ENCODE results near the gene GMPPA. TPM values are rescaled to one million over a fixed set of nuclear protein-coding genes. Genes with fewer than 3 reads are reported as not detected.

Gene GMPPA
- total and polyA plus RNA-seq, 9 of the 15 experiments (the other 6 are each of a cell fraction or from before 2014, with no cell fraction given), result 7.0 to 101 (median 66.7) TPM

DNA sequence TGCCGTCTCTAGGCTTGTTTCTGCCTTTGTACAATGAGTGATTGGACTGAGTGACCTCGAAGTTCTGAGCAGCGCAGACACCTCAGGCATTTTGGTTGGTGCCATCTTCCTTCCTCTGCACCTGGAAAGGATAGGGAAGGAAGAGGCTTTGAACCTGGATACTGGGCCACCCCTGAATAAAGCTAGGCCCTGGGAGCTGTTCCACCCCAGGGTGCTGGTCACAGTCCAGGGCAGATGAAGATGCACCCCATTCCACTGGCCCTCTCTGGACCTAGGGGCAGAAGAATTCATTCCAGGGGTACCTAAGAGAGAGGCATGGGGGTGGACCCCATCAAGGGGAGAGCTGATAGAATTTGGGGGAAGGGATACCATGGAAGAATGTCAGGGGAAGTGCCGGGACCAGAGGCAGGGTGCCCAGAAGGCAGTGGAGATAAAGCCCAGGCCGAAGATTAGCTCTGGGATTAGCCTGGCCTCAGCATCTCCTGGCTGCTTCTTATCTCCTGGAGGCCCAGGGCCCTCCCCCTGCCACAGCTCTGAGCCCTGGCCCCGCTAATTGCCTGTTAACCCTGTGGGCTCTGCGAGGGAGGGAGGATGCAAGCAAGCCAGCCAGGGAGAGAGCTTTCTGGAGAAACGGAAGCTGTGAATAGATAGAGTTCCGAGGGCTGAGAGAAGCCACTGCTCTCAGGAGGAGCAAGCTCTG is 27.0 kb downstream of the GMPPA start (continued):
- TF ChIP-seq CREM (IDR thresholded peaks at IDR 0.05; ENCODE audit: low read depth) (peak; percentile 60; the same call in 1 of the 2 replicates), JUND (IDR thresholded peaks at IDR 0.05; ENCODE audit: borderline replicate concordance, low read depth, low read length) (peak; percentile 66), JUND (tag; IDR thresholded peaks at IDR 0.05; ENCODE audit: borderline replicate concordance, low read depth, low read length) (peak; percentile 73; the same call in 1 of the 3 replicates), NR2C2 (CRISPR knock-in tag; IDR thresholded peaks at IDR 0.05) (no peak), NR2C2 (tag; IDR thresholded peaks at IDR 0.05) (0 out of 2 replicates have a peak, but pooled peaks have one; percentile 50), CXXC5 (CRISPR knock-in tag; IDR thresholded peaks at IDR 0.05) (peak; percentile 74), STAT5A (IDR thresholded peaks at IDR 0.05; ENCODE audit: borderline replicate concordance, low read length) (peak; percentile 69; the same call in 1 of the 2 replicates), ESRRA (IDR thresholded peaks at IDR 0.05; ENCODE audit: borderline replicate concordance, low read depth) (peak; percentile 48; the same call in 1 of the 2 replicates), TCF3 (CRISPR knock-in tag; IDR thresholded peaks at IDR 0.05) (peak; percentile 93), BCOR (IDR thresholded peaks at IDR 0.05) (peak; percentile 34; the same call in 1 of the 2 replicates), SPI1 (IDR thresholded peaks at IDR 0.05; ENCODE audit: borderline replicate concordance, low read depth, low read length) (peak; percentile 65; the same call in 1 of the 2 replicates), TARDBP (IDR thresholded peaks at IDR 0.05) (peak; percentile 72; the same call in 1 of the 2 replicates), ZNF778 (CRISPR knock-in tag; IDR thresholded peaks at IDR 0.05) (no peak)
- TF ChIP-seq, protein P1, sequence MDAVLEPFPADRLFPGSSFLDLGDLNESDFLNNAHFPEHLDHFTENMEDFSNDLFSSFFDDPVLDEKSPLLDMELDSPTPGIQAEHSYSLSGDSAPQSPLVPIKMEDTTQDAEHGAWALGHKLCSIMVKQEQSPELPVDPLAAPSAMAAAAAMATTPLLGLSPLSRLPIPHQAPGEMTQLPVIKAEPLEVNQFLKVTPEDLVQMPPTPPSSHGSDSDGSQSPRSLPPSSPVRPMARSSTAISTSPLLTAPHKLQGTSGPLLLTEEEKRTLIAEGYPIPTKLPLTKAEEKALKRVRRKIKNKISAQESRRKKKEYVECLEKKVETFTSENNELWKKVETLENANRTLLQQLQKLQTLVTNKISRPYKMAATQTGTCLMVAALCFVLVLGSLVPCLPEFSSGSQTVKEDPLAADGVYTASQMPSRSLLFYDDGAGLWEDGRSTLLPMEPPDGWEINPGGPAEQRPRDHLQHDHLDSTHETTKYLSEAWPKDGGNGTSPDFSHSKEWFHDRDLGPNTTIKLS (IDR thresholded peaks at IDR 0.05; ENCODE audit: borderline replicate concordance, low read depth), result peak; percentile 29; the same call in 1 of the 2 replicates
- TF ChIP-seq, protein P2, sequence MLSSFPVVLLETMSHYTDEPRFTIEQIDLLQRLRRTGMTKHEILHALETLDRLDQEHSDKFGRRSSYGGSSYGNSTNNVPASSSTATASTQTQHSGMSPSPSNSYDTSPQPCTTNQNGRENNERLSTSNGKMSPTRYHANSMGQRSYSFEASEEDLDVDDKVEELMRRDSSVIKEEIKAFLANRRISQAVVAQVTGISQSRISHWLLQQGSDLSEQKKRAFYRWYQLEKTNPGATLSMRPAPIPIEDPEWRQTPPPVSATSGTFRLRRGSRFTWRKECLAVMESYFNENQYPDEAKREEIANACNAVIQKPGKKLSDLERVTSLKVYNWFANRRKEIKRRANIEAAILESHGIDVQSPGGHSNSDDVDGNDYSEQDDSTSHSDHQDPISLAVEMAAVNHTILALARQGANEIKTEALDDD (IDR thresholded peaks at IDR 0.05), result peak; percentile 51
- TF ChIP-seq, protein P3, sequence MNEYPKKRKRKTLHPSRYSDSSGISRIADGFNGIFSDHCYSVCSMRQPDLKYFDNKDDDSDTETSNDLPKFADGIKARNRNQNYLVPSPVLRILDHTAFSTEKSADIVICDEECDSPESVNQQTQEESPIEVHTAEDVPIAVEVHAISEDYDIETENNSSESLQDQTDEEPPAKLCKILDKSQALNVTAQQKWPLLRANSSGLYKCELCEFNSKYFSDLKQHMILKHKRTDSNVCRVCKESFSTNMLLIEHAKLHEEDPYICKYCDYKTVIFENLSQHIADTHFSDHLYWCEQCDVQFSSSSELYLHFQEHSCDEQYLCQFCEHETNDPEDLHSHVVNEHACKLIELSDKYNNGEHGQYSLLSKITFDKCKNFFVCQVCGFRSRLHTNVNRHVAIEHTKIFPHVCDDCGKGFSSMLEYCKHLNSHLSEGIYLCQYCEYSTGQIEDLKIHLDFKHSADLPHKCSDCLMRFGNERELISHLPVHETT (CRISPR knock-in tag; conservative IDR thresholded peaks at IDR 0.05 in 1 of 2, IDR thresholded peaks at IDR 0.05 in 1 of 2), result peak in 1 of 2 experiments; percentile 65; a peak in 2 of 4 replicates

Measured in K562 (cell line).